Stimulated activated CD4-positive, alpha-beta T cell treated with anti-CD3 and anti-CD28 coated beads, TNF-alpha, amount 100 ng/mL, for 48 hours (primary cell): ENCODE data around the gene ZBTB4.
"Not testable (repeated sequence)": the region's sequence is repeated elsewhere in the genome, so short reads cannot be mapped to it uniquely, and the experiment has no call there.

Source experiments
- DNase-seq, 3 donors: peaks; one replicate each; pipeline ENCODE4 v3.0.0-alpha.2; 2020; ENCODE audit warnings: low read depth in 3 of 3

Gene ZBTB4

GRCh38 chr17:7495906-7496434 lies 16.5 kb upstream of the ZBTB4 start:
- DNase-seq, result no peak

- no peak for DNase-seq
Measured at GRCh38 chr17:7493941-7494340, 14.5 kb upstream of the ZBTB4 start.

- no peak for DNase-seq
Measured at GRCh38 chr17:7491583-7491982, 12.2 kb upstream of the ZBTB4 start.

GRCh38 chr17:7490144-7490543 lies 10.7 kb upstream of the ZBTB4 start:
- no peak for DNase-seq

- DNase-seq, result no peak
Measured at GRCh38 chr17:7486181-7486580, 6.8 kb upstream of the ZBTB4 start.

GRCh38 chr17:7484919-7485377 lies 5.5 kb upstream of the ZBTB4 start:
- DNase-seq, result no peak

- DNase-seq, result peak; percentile 94 to 96 (median 95)
Measured at GRCh38 chr17:7484067-7484918, 4.9 kb upstream of the ZBTB4 start, which contains the start of gene POLR2A. TSS of gene POLR2A (plus strand) at chr17:7484366.

- peak; percentile 86 to 95 (median 87) for DNase-seq
Measured at GRCh38 chr17:7483255-7484066, 4.0 kb upstream of the ZBTB4 start.

- DNase-seq, result not testable (repeated sequence)
Measured at GRCh38 chr17:7482742-7483088, 3.3 kb upstream of the ZBTB4 start.

GRCh38 chr17:7481842-7482741 lies 2.7 kb upstream of the ZBTB4 start:
- DNase-seq, result not testable (repeated sequence)

- DNase-seq, result not testable (repeated sequence)
Measured at GRCh38 chr17:7481275-7481674, 1.8 kb upstream of the ZBTB4 start, which contains the start of gene SLC35G6. TSS of gene SLC35G6 (plus strand) at chr17:7481446. CDS start at chr17:7481517, 71 bp downstream.

GRCh38 chr17:7480089-7480384 lies 606 bp upstream of the ZBTB4 start:
- DNase-seq, result no peak

- peak in 1 of 3 donors; percentile 49 for DNase-seq
Measured at GRCh38 chr17:7478276-7479212, 887 bp downstream of the ZBTB4 start.

GRCh38 chr17:7477392-7478275 lies 1.8 kb downstream of the ZBTB4 start:
- no peak for DNase-seq

- DNase-seq, result no peak
Measured at GRCh38 chr17:7476951-7477350, 2.5 kb downstream of the ZBTB4 start.

GRCh38 chr17:7476494-7476893 lies 2.9 kb downstream of the ZBTB4 start:
- DNase-seq, result no peak

GRCh38 chr17:7475764-7476422 lies 3.5 kb downstream of the ZBTB4 start:
- no peak for DNase-seq

GRCh38 chr17:7474767-7475166 lies 4.7 kb downstream of the ZBTB4 start:
- not testable (repeated sequence) for DNase-seq

- DNase-seq, result no peak
Measured at GRCh38 chr17:7471729-7472128, 7.7 kb downstream of the ZBTB4 start.
